ENCODE data around the gene TAS2R16. TPM values are rescaled to one million over a fixed set of nuclear protein-coding genes. Genes with fewer than 3 reads are reported as not detected.
"Not testable (repeated sequence)": the region's sequence is repeated elsewhere in the genome, so short reads cannot be mapped to it uniquely, and the experiment has no call there.

TAS2R16 gene
- total RNA-seq, 1 donor from 2014 or later, result not detected

- Mint-ChIP-seq H3K4me1 (ENCODE audit: low read depth) (no peaks in the 10 kb centered on the region), H3K36me3 (ENCODE audit: low read depth) (no peaks in the 10 kb centered on the region), H3K27ac (no peak overlapping the region), H3K9me3 (no peaks in the 10 kb centered on the region), H3K4me3 (no peak overlapping the region), H3K27me3 (ENCODE audit: insufficient read depth) (no peaks in the 10 kb centered on the region)
- intact Hi-C loops (cut with micrococcal nuclease), result no loop called here
- DNase-seq (ENCODE audit: low spot score), result no peak
Observed at GRCh38 chr7:122965306-122965705, 30.2 kb downstream of the TAS2R16 start.

DNA sequence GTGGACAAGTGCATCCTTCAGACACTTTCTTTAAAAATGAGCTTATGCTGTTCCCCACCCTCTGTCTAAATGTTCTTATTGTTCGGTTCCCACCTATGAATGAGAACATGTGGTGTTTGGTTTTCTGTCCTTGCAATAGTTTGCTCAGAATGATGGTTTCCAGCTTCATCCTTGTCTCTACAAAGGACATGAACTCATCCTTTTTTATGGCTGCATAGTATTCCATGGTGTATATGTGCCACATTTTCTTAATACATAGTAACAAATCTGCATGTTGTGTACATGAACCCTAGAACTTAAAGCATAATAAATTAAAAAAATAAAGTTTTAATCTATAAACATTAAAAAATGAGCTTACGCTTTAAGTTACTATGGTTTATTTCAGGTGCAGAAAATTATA, 41.8 kb downstream of the TAS2R16 start:
- DNase-seq (ENCODE audit: low spot score); H3K27ac Mint-ChIP-seq; H3K9me3 Mint-ChIP-seq; H3K27me3 Mint-ChIP-seq (ENCODE audit: insufficient read depth); H3K36me3 Mint-ChIP-seq (ENCODE audit: low read depth); H3K4me1 Mint-ChIP-seq (ENCODE audit: low read depth); H3K4me3 Mint-ChIP-seq; intact Hi-C loops (cut with micrococcal nuclease): not testable (repeated sequence)

- no peaks in the 10 kb centered on the region for H3K4me1 Mint-ChIP-seq (ENCODE audit: low read depth)
- DNase-seq (ENCODE audit: low spot score), result no peak
- no peaks in the 10 kb centered on the region for H3K27me3 Mint-ChIP-seq (ENCODE audit: insufficient read depth)
- H3K4me3 Mint-ChIP-seq, result no peak overlapping the region
- H3K27ac Mint-ChIP-seq, result no peak overlapping the region
- no peaks in the 10 kb centered on the region for H3K36me3 Mint-ChIP-seq (ENCODE audit: low read depth)
- intact Hi-C loops (cut with micrococcal nuclease), result no loop called here
- H3K9me3 Mint-ChIP-seq, result peaks cover 5% of the 10 kb centered on the region
Observed at GRCh38 chr7:122951006-122951405, 44.5 kb downstream of the TAS2R16 start.

DNA sequence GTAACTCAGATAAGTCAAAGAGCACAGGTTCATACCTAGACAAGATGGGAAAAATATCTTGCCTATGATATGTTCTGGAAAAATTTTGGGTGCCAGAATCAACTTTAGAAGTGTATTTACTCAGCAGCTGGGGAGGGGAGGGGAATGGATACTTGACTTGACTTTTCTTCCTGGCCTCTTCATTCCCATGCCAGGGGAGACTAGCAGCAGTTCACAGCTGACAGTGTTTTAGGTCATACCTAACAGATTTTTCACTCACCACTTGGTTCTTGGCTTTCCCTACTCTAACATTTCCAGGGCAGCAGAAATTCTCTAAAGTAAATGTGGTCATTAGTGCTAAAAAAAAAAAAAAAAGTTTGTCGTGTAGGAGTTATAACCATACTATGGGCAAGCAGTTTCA, 46.3 kb downstream of the TAS2R16 start:
- H3K4me1 Mint-ChIP-seq (ENCODE audit: low read depth), result no peaks in the 10 kb centered on the region
- no peaks in the 10 kb centered on the region for H3K27me3 Mint-ChIP-seq (ENCODE audit: insufficient read depth)
- H3K4me3 Mint-ChIP-seq, result no peak overlapping the region
- H3K36me3 Mint-ChIP-seq (ENCODE audit: low read depth), result no peaks in the 10 kb centered on the region
- no peaks in the 10 kb centered on the region for H3K9me3 Mint-ChIP-seq
- H3K27ac Mint-ChIP-seq, result no peak overlapping the region
- intact Hi-C loops (cut with micrococcal nuclease), result no loop called here
- no peak for DNase-seq (ENCODE audit: low spot score)

Other genes starting within 250 kb of the TAS2R16 start
- gene CADPS2, start 109.2 kb downstream of the TAS2R16 start, total RNA-seq, result not detected in 2 replicates
- 0.05 TPM in 1 of 2 replicates, not detected in the other for gene SLC13A1, start 204.3 kb upstream of the TAS2R16 start, total RNA-seq

All from activated T-helper 1 cell treated with anti-CD3 and anti-CD28 coated beads, Interleukin-12 subunit alpha, Interleukin-12 subunit beta, Interleukin-2, Interleukin-4 antibody, amounts not matched to agents 30 ng/mL and 10 ng/mL and 1 ng/mL, durations not matched to agents 14 hours and 24 hours and 36 hours (primary cell).